ENCODE data around the gene LIN28A.

DNA sequence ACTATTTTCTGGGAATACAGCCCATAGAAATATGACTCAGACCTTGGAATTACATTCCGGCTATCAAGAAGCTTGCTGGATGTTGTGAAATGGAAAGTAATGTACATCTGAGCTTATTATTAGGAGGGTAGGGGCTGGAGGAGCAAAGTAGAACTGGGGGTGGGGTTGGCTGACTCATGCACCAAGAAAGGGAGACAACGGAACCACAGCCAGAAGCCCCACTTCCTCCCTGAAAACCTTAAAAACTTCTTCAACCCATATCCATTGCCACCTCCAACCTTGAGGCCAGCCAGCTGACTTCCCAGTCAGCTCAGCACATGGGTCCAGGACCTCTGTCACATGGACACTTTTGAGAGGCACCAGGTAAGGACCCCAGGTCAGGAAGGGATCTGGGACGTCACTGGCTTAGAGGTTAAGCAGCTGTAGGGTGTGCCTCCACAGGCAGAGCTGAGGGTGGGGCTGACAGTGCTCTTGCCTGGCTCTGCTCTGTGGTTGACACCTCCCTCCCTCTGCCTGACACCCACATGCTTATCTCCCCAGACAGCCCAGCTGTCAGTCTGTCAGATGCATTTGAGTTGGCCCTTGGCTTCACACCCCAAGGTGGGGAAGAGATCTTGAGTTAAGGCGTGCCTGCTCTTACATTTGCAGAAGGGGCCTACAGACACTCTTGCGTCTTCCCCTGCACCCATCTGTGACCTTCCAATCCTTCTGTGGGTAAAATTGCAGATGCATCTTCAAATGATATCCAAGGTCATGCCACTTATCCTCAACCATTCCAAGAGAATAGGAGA, 32.3 kb upstream of the LIN28A start:
- TF ChIP-seq CTCF (IDR thresholded peaks at IDR 0.05; ENCODE audit: low read length) (no peak), EZH2 (optimal IDR thresholded peaks at IDR 0.05; ENCODE audit: low read depth, low read length) (no peak), EZH2phosphoT487 (IDR thresholded peaks at IDR 0.05; ENCODE audit: low read length) (no peak)

Data from MM.1S (cell line).